NCI-H2196 (cell line): ENCODE measurements around the gene PTP4A2.

Experiments used
- DNase-seq: peaks from one replicate; lab custom pipeline; 2025; ENCODE audit not compliant: unreplicated experiment; lab: John Stamatoyannopoulos, UW

The PTP4A2 gene

DNA sequence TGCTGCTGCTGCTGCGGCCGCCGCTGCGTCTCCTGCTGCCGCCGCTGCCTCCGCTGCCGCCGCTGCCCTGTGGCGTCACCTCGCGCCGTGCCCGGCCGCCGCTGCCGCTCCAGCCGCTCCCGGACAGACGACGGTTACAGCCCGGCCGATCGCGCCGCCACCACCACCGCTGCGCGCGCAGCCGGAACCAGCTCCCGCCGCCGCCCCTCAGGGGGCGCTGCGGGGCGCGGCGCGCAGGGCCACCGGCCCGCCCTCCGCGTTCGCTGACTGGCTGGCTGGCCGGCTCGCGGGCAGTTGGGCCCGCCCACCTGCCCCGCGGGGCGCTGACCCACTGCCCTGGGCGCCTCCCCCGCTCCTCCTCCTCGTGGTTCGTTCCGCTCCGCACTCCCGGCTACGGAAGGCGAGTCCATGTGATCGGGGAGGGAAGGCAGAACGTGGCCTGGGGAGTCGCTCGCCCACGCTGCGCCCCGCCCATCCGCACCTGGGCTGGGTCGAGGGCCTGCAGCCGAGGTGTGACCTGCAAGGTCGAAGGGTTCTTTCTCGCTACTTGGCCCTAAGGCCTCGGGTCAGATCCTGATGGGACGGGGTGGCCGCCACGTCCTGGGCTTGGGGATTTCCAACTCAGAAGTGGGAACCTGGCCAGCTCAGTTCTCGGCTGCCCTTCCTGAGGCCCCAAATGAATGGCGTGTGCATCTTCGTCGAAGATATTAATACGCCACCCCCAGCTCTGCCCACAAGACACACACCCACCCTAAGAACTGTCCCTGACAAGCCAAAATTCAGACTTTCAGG is at the start of gene PTP4A2:
Gene PTP4A2, minus strand, starts transcription at position 185 of the 792 bp plus-strand sequence. CDS start 19,303 bp downstream, outside the sequence.
- DNase-seq, result peak; percentile 98

GRCh38 chr1:31987135-31987619 is 49.0 kb upstream of the PTP4A2 start:
- DNase-seq, result peak; percentile 35

DNA sequence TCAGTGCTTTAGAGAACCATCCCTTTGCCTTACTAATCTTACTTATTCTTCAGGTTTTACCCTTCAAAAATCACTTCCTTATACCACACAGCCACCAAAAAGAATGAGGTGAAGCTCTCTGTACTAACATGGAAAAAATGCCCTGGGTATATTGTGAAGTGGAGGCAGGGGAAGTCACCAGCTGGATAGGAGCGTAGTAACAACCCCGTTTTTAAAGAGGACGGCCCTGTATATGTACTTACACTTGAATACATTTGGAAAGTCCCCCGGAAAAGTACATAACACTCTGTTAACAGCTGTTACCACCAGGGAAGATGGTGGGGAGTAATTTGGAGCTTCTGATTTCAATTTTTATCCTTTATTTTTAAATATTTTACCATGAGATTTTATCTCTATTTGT is 47.3 kb upstream of the PTP4A2 start:
- DNase-seq, result no peak

- no peak for DNase-seq
Observed at GRCh38 chr1:31984419-31985347, 46.5 kb upstream of the PTP4A2 start.

- no peak for DNase-seq
Observed at GRCh38 chr1:31981972-31982371, 43.8 kb upstream of the PTP4A2 start.

DNA sequence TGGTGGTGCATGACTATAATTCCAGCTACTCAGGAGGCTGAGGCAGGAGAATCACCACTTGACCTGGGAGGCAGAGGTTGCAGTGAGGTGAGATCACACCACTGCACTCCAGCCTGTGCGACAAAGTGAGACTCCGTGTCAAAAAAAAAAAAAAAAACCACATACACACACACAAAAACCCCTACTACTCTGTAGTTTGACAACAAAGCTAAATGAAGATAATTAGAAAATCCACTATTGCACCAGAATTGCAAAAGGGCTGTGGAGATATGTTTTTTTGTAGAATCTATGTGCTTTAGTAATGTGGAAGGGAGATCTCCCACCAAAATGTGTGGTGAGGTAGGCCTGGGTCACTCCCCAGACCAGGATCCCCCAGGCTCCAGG is 43.3 kb upstream of the PTP4A2 start:
- no peak for DNase-seq

DNA sequence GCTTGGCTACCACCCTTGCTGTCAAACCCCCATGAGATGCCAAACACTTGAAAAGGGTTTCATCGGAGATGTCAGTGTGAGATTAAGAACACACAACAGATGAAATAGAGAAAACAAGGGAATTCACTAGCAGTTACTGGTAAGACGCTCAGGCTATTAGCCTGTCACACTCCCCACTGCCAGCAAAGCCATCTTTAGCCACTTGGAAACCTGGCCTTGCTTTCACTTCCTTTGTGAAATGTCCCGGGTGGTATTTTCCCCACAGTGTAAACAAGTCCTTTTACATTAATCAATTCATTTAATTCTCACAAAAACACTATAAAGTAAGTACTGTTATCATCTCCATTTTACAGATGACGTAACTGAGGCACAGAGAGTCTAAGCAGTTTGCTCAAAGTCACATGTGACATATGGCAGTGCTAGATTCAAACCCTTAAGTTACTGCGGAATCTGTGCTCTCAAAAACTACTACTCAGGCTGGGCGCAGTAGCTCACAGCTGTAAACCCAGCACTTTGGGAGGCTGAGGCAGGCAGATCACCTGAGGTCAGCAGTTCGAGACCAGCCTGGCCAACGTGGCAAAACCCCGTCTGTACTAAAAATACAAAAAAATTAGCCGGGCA is 42.8 kb upstream of the PTP4A2 start:
- DNase-seq, result no peak

GRCh38 chr1:31978843-31979400 is 40.8 kb upstream of the PTP4A2 start:
- no peak for DNase-seq

- DNase-seq, result no peak
Observed at GRCh38 chr1:31977385-31978131, 39.4 kb upstream of the PTP4A2 start.

- DNase-seq, result no peak
Observed at GRCh38 chr1:31976401-31976800, 38.2 kb upstream of the PTP4A2 start.

GRCh38 chr1:31970873-31971272 is 32.7 kb upstream of the PTP4A2 start:
- no peak for DNase-seq

DNA sequence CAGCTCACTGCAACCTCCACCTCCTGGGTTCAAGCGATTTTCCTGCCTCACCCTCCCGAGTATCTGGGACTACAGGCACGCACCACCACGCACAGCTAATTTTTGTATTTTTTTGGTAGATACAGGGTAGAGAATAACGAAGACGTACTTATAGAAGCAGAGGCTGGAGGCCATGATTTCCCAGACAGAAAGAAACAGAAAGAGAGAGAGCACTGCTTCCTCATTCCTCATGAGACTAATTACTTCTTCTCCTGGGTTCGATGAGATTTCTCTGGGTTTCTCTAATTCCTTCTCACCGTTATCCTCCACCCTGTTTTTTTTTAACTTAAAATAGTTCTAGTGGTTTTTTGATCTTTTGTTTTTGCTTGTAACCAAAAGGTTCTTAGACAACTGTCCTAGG is 23.4 kb upstream of the PTP4A2 start:
- DNase-seq, result no peak

- no peak for DNase-seq
Observed at GRCh38 chr1:31959521-31960340, 21.6 kb upstream of the PTP4A2 start.

DNA sequence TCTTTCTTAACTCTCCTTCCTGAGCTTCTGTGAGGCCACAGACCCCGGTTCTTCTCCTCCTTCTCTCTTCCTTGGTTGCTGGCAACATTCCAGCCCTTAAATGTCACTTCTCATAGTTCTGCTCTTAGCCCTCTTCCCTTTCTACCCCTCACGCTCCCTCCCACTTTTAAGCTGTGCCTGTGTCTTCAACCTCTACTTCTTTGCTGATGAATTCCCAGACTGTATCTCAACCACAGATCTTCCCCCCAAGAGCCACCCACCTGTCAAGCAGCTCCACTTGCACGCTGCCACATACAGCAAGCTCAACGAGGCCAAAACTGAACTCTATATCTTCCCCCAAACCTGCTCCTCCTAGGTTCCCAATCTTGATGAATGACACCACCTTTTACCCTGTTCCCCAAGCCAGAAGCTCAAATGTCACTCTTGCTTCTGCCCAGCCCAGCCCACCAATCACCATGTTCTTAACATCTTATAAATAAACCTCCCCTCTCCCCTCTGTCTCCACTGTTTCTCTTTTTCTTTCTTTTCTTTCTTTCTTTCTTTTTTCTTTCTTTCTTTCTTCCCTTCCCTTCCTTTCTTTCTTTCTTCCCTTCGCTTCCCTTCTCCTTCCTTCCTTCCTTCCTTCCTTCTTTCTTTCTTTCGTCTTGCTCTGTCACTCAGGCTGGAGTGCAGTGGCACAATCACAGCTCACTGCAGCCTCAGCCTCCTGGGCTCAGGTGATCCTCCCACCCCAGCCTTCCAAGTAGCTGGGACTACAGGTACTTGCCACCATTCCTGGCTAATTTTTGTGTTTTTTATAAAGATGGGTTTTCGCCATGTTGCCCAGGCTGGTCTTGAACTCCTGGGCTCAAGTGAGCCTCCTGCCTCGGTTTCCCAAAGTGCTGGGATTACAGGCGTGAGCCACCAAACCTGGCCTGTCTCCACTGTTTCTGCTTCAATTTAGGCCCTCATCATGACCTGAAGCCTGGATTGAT is 19.8 kb upstream of the PTP4A2 start:
- DNase-seq, result no peak

DNA sequence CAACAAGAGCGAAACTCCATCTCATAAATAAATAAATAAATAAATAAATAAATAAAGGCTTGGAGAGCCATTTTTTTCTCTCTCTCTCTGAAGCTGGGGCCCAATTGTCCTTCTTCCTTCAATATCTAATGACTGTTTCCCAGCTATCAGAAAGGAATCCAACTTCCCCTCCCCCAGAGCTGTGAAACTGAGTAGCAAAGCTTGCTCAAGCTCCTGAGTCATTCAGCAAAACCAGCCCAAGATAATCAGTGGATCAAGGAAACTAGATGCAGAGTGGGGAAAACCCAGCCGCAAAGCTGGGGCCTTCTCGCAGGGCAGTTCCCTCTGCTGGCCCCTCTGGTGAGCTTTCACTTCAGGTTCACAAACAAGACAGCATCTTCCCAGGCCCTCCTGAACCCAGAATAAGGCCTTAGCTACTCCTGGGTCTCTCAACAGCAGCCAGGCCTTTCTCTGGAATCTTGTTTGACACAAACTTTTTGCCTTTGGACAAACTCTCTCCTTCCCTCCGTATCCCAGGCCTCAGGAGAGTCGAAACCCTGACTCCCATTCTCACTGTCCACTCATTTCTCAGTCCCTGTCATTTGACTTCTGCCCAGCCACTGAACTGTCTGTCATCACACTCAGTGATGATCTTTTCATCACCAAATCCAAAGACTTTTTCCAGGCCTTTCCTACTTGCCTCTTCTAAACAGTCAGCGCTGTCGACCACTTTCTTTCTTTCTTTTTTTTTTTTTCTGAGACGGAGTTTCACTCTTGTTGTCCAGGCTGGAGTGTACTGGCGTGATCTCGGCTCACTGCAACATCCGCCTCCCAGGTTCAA is 18.0 kb upstream of the PTP4A2 start:
- peak; percentile 49 for DNase-seq

DNA sequence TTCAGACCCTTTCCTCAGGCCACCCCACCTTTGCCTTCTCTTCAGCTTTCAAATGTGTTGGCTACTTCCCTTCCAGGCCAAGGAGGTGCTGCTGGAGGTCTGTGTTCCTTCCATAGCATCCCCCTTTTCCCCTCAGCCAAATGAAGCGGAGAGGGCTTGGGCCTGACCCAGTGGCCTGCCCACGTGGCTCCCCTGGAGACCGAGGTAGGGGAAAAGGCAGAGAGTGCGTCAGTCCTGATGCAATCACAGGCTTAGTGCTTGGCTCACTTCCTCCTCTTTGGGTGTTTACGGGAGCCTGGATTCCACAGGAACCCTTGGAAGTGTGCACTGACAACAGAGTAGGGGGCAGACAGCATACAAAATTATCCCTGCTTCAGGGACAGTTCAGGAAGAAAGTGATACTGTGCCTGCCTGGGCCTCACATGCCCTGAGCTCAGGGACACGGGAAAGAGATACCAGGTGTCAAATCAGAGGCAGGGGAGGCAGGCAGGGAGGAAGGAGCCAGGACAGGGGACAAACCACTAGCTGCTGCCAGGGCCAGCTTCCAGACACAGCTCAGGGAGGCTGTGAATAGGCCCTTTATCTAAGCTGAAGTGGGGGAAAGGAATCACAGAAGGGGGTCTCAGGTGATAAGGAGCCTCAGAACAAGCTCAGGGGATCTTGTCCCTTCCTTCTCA is 16.6 kb upstream of the PTP4A2 start:
- no peak for DNase-seq

GRCh38 chr1:31952825-31953220 is 14.7 kb upstream of the PTP4A2 start:
- DNase-seq, result no peak
